HCT116 (cell line): Measurements from ENCODE around the gene P4HA2. TPM values are rescaled to one million over a fixed set of nuclear protein-coding genes. Genes with fewer than 3 reads are reported as not detected.

Experiments used
- ATAC-seq: fragments of 200-7000 bp; cut with Tn5 transposase; 2 replicates; pipeline ENCODE4 v1.9.1; 2020; ENCODE audit warnings: mild to moderate bottlenecking, moderate library complexity
- BruUV-seq: library from RNA; stranded (reverse); fragments of 400-500 nt; replicated peaks from 2 replicates; lab custom pipeline; 2021; lab: Mats Ljungman, UMichigan
- CTCF ChIA-PET: fragments of 300-600 bp; sonication (Branson Sonifier 250); formaldehyde crosslinking; loops from one replicate; lab custom pipeline; 2021; ENCODE audit warnings: antibody characterized with exemption; lab: Charles Lee
- POLR2A ChIA-PET: fragments of 300-600, 350-600 bp; sonication (Branson Sonifier 250); formaldehyde crosslinking; loops from one replicate; lab custom pipeline; 2021; ENCODE audit warnings: antibody characterized with exemption; lab: Charles Lee
- RAD21 ChIA-PET, 2 experiments: fragments of 300-600 bp; sonication (Branson Sonifier 250); formaldehyde crosslinking; loops; one replicate each; lab custom pipeline; 2023; ENCODE audit warnings: low total read pairs in 2 of 2; ENCODE audit not compliant: uncharacterized antibody in 2 of 2, unreplicated experiment in 2 of 2, low non-redundant PET in 1 of 2; lab: Charles Lee
- DNase-seq: peaks from one replicate; pipeline ENCODE4 v3.0.0-alpha.2; 2010; ENCODE audit warnings: low read depth, low spot score
- H2AFZ ChIP-seq: fragments of 200-600 bp; shearing (Covaris generic), sonication (generic); 2 replicates; pipeline ENCODE4 v1.6.1; 2017; ENCODE audit warnings: low read depth, mixed run types, mixed read lengths, antibody characterized with exemption, low read length; ENCODE audit not compliant: poor library complexity, severe bottlenecking
- H3K27ac ChIP-seq: 2 replicates; pipeline ENCODE4 v1.5.1; 2012; ENCODE audit warnings: low read depth, low read length
- H3K27me3 ChIP-seq: fragments of 200-600 bp; sonication (generic); 2 replicates; pipeline ENCODE4 v1.6.1; 2016; ENCODE audit warnings: mixed run types, low read length, mixed read lengths; ENCODE audit not compliant: insufficient read depth
- H3K36me3 ChIP-seq, 2 experiments: fragments of 200-500 bp in 1 of 2; fragments of 200-600 bp in 1 of 2; sonication (Bioruptor generic) in 1 of 2; sonication (generic) in 1 of 2; 2 replicates each; pipeline versions ENCODE4 v1.5.1 to v1.6.1; 2014 to 2016; ENCODE audit warnings: low read length in 2 of 2, inconsistent platforms in 1 of 2, mixed read lengths in 1 of 2, mixed run types in 1 of 2; ENCODE audit not compliant: insufficient read depth in 2 of 2, control insufficient read depth in 1 of 2
- H3K4me1 ChIP-seq, 2 experiments: fragments of 200-600 bp in 1 of 2; sonication (generic) in 1 of 2; 2 replicates each; pipeline versions ENCODE4 v1.5.1 to v1.6.1; 2012 to 2017; ENCODE audit warnings: low read length in 2 of 2, inconsistent platforms in 1 of 2, mild to moderate bottlenecking in 1 of 2, mixed read lengths in 1 of 2, mixed run types in 1 of 2, moderate library complexity in 1 of 2; ENCODE audit not compliant: insufficient read depth in 2 of 2, control insufficient read depth in 1 of 2
- H3K4me2 ChIP-seq: fragments of 200-600 bp; sonication (generic); 2 replicates; pipeline ENCODE4 v1.6.1; 2017; ENCODE audit warnings: mixed run types, low read length, mixed read lengths
- H3K4me3 ChIP-seq, 2 experiments: fragments of 200-600 bp in 1 of 2; sonication (generic) in 1 of 2; replicated peaks in 1 of 2; 2 replicates each; pipeline ENCODE4 v1.5.1; 2011 to 2016; ENCODE audit warnings: low read length in 2 of 2, control low read depth in 1 of 2, low read depth in 1 of 2, mild to moderate bottlenecking in 1 of 2, mixed read lengths in 1 of 2, mixed run types in 1 of 2
- H3K79me2 ChIP-seq: fragments of 200-600 bp; sonication (generic); 2 replicates; pipeline ENCODE4 v1.6.1; 2017; ENCODE audit warnings: mild to moderate bottlenecking, mixed run types, low read length, moderate library complexity, mixed read lengths; ENCODE audit not compliant: insufficient read depth
- H3K9ac ChIP-seq: fragments of 200-600 bp; sonication (generic); 2 replicates; pipeline ENCODE4 v1.6.1; 2016; ENCODE audit warnings: low read length, mixed read lengths
- H3K9me2 ChIP-seq: fragments of 200-600 bp; sonication (generic), shearing (Covaris generic); 2 replicates; pipeline ENCODE4 v1.6.1; 2017; ENCODE audit warnings: mixed run types, mild to moderate bottlenecking, moderate library complexity; ENCODE audit not compliant: insufficient read depth
- H3K9me3 ChIP-seq, 2 experiments: fragments of 200-500 bp in 1 of 2; fragments of 200-600 bp in 1 of 2; sonication (Bioruptor generic) in 1 of 2; sonication (generic) in 1 of 2; 2 replicates each; pipeline ENCODE4 v1.6.1; 2014 to 2017; ENCODE audit warnings: low read length in 2 of 2, mixed read lengths in 2 of 2, inconsistent platforms in 1 of 2, low read depth in 1 of 2, mild to moderate bottlenecking in 1 of 2, mixed run types in 1 of 2, moderate library complexity in 1 of 2; ENCODE audit not compliant: control insufficient read depth in 1 of 2, insufficient read depth in 1 of 2
- H4K20me1 ChIP-seq: fragments of 200-600 bp; sonication (generic), shearing (Covaris generic); 2 replicates; pipeline ENCODE4 v1.6.1; 2017; ENCODE audit warnings: mixed run types, mild to moderate bottlenecking, moderate library complexity; ENCODE audit not compliant: insufficient read depth
- CEBPB ChIP-seq: IDR thresholded peaks from 2 replicates; pipeline ENCODE4 v1.6.1; 2012; ENCODE audit warnings: low read depth
- CTCF ChIP-seq, 3 experiments: fragments of 200-600 bp in 1 of 3; sonication (generic) in 1 of 3; IDR thresholded peaks in 2 of 3; conservative IDR thresholded peaks in 1 of 3; 2 replicates each; pipeline ENCODE4 v1.5.1; 2012 to 2017; ENCODE audit warnings: low read depth in 2 of 3, low read length in 2 of 3, antibody characterized with exemption in 1 of 3, borderline replicate concordance in 1 of 3, control low read depth in 1 of 3, mild to moderate bottlenecking in 1 of 3, mixed read lengths in 1 of 3, mixed run types in 1 of 3, moderate library complexity in 1 of 3; ENCODE audit not compliant: insufficient read depth in 1 of 3
- EGR1 ChIP-seq: IDR thresholded peaks from 2 replicates; pipeline ENCODE4 v1.6.1; 2012; ENCODE audit warnings: low read depth
- EZH2 ChIP-seq: fragments of 200-600 bp; sonication (generic); IDR thresholded peaks from 2 replicates; pipeline ENCODE4 v1.6.1; 2017; ENCODE audit warnings: antibody characterized with exemption, mixed run types
- POLR2AphosphoS5 ChIP-seq: IDR thresholded peaks from 2 replicates; pipeline ENCODE4 v1.6.1; 2011; ENCODE audit warnings: mild to moderate bottlenecking, low read depth, low read length, moderate library complexity
- SP1 ChIP-seq: IDR thresholded peaks from 2 replicates; pipeline ENCODE4 v1.6.1; 2012; ENCODE audit warnings: low read depth
- YY1 ChIP-seq: IDR thresholded peaks from 2 replicates; pipeline ENCODE4 v1.6.1; 2011; ENCODE audit warnings: low read length, low read depth, moderate library complexity, mild to moderate bottlenecking; ENCODE audit not compliant: insufficient replicate concordance; ENCODE audit errors: extremely low read depth
- ZBTB33 ChIP-seq: IDR thresholded peaks from 2 replicates; pipeline ENCODE4 v1.6.1; 2011; ENCODE audit warnings: mild to moderate bottlenecking, low read length, moderate library complexity; ENCODE audit not compliant: insufficient replicate concordance; ENCODE audit errors: extremely low read depth
- ZNF274 ChIP-seq: fragments of 200-500 bp; sonication (Bioruptor generic); IDR thresholded peaks from 2 replicates; pipeline ENCODE4 v1.6.1; 2014; ENCODE audit warnings: mild to moderate bottlenecking, low read depth, low read length, inconsistent platforms
- intact Hi-C: fragments of 100-400 bp; cut with micrococcal nuclease; formaldehyde crosslinking; loops from 2 replicates; pipeline ENCODE4 v1.10.0; 2022
- total RNA-seq: library from RNA; stranded (reverse); gene quantifications from one replicate; pipeline ENCODE4 v1.2.1, GENCODE V29; 2021; ENCODE audit not compliant: unreplicated experiment

Gene P4HA2
- total RNA-seq, 1 experiment from 2014 or later, result 29.0 TPM

GRCh38 chr5:132271251-132272246 is 43.9 kb upstream of the P4HA2 start:
- intact Hi-C loops, result loop anchor here (10.0 kb wide), 1 partner anchor 207 kb away; the partner anchor contains the start of gene IL3
- no peak for DNase-seq

More at GRCh38 chr5:132271251-132272246, 43.9 kb upstream of the P4HA2 start:
- H3K79me2 ChIP-seq, result no peaks in the 10 kb centered on the region
- no peak overlapping the region for H3K4me2 ChIP-seq
- no peak overlapping the region for H3K9ac ChIP-seq
- H3K4me1 ChIP-seq, result peaks cover 0 to 9% of the 10 kb centered on the region in 2 experiments; a peak in 2 of 4 replicates
- H3K27me3 ChIP-seq, result no peaks in the 10 kb centered on the region
- no peaks in the 10 kb centered on the region for H3K9me3 ChIP-seq
- ChIA-PET CTCF (interaction anchor here (1.3 to 1.4 kb wide), 2 partner anchors 22 to 33 kb away, joined by 6 read pairs; no protein-coding TSS in a partner anchor), RAD21 (no interaction called here), POLR2A (interaction anchor here (1.6 kb wide), 1 partner anchor 23 kb away, joined by 4 read pairs; the partner anchor contains the start of gene SLC22A4)
- H3K36me3 ChIP-seq, result no peaks in the 10 kb centered on the region
- TF ChIP-seq SP1, result no peak
- TF ChIP-seq CEBPB, result no peak
- no peak for TF ChIP-seq YY1
- TF ChIP-seq POLR2AphosphoS5, result no peak
- no peak for TF ChIP-seq ZNF274
- TF ChIP-seq EZH2, result no peak
- TF ChIP-seq CTCF (IDR thresholded peaks at IDR 0.05 in 2 of 3, conservative IDR thresholded peaks at IDR 0.05 in 1 of 3; ENCODE audit: borderline replicate concordance in 1 of 3, insufficient read depth in 1 of 3, low read depth in 2 of 3, low read length in 2 of 3), result no peak
- no peak for TF ChIP-seq EGR1
- TF ChIP-seq ZBTB33, result no peak
- H3K4me3 ChIP-seq, result no peak overlapping the region
- no peak for ATAC-seq
- no peaks in the 10 kb centered on the region for H4K20me1 ChIP-seq
- H3K27ac ChIP-seq, result no peak overlapping the region
- no TSS peak for BruUV-seq
- H2AFZ ChIP-seq, result no peak overlapping the region
- no peaks in the 10 kb centered on the region for H3K9me2 ChIP-seq
